ENCODE results near the gene CCDC85B.

The CCDC85B gene

GRCh38 chr11:65869643-65870306, 20.7 kb upstream of the CCDC85B start:
- no peak for DNase-seq (ENCODE audit: low read depth in 2 of 2)

GRCh38 chr11:65870307-65870658, 20.2 kb upstream of the CCDC85B start:
- no peak for DNase-seq (ENCODE audit: low read depth in 2 of 2)

- DNase-seq (ENCODE audit: low read depth in 2 of 2): no peak
These were observed 19.5 kb upstream of the CCDC85B start for GRCh38 chr11:65870706-65871681.

- no peak for DNase-seq (ENCODE audit: low read depth in 2 of 2)
These were observed 18.5 kb upstream of the CCDC85B start for GRCh38 chr11:65871811-65872548.

DNA sequence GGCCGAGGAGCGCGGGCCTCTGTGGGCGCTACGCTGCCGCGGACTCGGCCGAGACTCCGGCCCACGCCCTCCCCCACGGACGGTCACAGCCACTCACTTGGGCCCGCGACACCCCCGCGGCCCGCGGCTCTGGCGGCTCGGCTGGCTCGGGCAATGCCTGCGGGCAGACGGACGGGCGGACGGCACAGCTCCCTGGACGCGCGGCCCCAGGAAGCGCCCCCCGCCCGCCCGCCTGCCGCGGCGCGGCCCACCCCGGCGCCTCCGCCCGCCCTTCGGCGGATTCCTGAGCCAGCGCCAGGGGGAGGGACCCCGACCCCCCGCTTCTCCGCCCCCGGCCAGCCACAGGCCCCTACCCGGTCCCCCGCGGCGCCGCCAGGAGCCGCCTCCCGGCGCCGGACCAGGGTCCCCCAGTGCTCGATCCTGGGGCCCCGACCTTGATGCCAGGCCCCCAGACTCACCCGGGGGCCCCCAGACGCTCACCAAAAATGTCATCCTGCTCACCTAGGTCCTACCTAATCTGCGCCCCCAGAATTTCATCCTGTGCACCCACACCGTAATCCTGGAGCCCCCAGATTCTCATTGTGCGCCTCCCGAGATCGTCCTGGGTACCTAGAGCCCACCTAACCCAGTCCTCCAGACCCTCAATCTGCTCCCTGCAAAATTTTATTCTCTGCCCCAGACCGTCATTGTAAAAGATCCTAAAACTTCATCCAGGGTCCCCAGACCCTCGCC, 17.7 kb upstream of the CCDC85B start, which contains the start of gene EFEMP2:
Gene EFEMP2 (minus strand): TSS at position 215 of the 732 bp plus-strand sequence. CDS start 446 bp downstream, outside the sequence.
- DNase-seq (ENCODE audit: low read depth in 2 of 2): no peak

DNA sequence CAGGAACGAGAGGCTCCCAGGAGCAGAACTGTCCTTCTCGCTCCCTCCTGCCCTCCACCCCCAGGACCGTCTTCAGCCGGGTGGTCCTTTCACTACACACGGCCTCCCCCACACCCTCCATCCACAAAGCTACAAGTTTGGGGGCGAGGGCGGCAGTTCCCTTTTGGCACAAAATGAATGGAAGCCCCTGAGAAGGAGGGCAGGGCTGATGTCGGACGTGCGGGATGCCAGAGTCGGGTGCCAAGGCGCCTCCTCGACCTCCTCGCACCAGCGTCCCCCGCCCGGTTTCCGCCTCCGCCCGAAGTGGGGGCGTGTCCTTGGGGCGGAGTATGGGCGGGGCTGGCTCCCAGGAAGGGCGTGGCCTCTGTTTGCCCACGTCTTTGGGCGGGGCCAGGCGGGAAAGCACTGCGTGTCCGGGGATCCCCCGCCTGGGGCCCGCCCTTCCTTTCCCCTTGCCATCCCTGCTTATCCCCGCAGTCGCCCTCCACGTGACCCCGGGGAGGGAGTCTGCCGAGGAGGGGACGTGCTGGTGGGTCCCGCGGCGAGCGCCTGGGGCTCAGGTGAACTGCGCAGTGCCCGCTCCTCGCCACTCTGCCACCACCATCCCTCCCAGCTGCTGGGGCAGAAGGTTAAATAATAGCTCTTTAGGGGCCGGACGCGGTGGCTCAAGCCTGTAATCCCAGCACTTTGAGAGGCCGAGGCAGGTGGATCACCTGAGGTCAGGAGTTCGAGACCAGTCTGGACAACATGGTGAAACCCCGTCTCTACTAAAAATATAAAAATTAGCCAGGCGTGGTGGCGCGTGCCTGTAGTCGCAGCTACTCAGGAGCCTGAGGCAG, 16.9 kb upstream of the CCDC85B start:
- DNase-seq (ENCODE audit: low read depth in 2 of 2): peak; percentile 87 to 93

- no peak for DNase-seq (ENCODE audit: low read depth in 2 of 2)
These were observed 10.9 kb upstream of the CCDC85B start, which contains the start of gene CTSW for GRCh38 chr11:65879617-65880016. CTSW (plus strand) TSS chr11:65879837; CDS start chr11:65879855, 18 bp downstream.

DNA sequence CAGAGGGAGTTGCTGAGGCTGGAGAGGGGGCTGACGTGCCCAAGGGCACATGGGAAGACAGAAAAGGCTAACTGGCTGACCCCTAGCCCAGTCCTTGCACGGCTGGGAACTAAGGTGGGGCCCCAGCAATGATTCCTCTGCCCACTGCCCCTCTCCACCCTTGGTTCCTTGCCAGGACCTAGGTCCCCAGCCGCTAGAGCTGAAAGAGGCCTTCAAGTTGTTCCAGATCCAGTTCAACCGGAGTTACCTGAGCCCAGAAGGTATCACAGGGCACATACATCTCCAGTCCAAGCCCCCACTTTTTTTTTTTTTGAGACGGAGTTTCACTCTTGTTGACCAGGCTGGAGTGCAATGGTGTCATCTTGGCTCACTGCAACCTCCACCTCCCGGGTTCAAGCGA, 10.4 kb upstream of the CCDC85B start:
- no peak for DNase-seq (ENCODE audit: low read depth in 2 of 2)

DNA sequence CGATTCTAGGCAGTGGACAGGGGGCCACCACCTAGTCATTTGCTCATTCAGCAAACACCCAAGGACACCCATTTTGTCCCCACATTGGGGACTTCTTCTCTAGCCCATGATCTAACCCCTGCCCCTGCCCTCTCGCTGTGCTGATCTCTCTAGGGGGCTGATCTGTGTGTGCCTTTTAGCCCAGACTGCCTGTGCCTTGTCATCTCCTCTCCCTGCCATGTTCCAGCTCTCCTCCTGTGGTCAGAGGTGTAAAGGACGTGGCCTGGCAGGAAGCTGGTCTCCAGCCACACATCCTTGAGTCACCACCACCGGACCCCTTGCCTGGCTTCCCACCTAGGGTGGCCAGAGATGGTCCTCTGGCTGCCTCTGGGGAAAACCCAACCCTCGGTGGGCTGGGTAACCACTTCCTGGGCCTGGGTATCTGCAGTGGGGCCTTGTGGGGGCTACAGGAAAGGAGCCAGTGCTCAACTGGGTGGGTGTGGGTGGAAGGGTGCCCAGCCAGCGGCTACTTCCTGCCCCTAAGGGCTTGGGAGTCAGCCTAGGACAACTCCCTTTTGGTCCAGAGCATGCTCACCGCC, 9.5 kb upstream of the CCDC85B start:
- DNase-seq (ENCODE audit: low read depth in 2 of 2): no peak

GRCh38 chr11:65882120-65883057, 8.1 kb upstream of the CCDC85B start:
- DNase-seq (ENCODE audit: low read depth in 2 of 2): no peak

- no peak for DNase-seq (ENCODE audit: low read depth in 2 of 2)
These were observed 7.3 kb upstream of the CCDC85B start for GRCh38 chr11:65883058-65883761.

GRCh38 chr11:65883786-65884715, 6.4 kb upstream of the CCDC85B start:
- DNase-seq (ENCODE audit: low read depth in 2 of 2): no peak

- peak in 1 of 2 donors; percentile 66 for DNase-seq (ENCODE audit: low read depth in 2 of 2)
These were observed 5.8 kb upstream of the CCDC85B start for GRCh38 chr11:65884716-65885092.

DNA sequence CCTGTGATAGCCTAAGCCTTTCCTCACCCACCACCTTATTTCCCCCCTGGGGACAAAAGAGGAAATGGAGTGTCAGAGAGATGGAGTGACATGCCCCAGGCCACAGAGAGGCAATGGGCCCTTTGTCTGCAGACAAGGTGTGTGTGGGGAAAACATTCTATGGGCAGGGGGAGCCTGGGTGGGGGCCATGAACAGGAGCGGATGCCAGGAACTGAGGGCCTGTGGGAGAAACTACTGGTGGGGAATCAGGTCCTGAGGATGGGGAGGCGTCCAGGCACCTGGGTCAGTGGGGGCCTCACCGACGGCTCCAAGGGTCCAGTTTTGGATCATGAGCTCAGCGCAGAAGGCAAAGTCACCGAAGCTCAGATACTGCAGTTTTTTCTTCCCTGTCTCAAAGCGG, 5.2 kb upstream of the CCDC85B start:
- no peak for DNase-seq (ENCODE audit: low read depth in 2 of 2)

DNA sequence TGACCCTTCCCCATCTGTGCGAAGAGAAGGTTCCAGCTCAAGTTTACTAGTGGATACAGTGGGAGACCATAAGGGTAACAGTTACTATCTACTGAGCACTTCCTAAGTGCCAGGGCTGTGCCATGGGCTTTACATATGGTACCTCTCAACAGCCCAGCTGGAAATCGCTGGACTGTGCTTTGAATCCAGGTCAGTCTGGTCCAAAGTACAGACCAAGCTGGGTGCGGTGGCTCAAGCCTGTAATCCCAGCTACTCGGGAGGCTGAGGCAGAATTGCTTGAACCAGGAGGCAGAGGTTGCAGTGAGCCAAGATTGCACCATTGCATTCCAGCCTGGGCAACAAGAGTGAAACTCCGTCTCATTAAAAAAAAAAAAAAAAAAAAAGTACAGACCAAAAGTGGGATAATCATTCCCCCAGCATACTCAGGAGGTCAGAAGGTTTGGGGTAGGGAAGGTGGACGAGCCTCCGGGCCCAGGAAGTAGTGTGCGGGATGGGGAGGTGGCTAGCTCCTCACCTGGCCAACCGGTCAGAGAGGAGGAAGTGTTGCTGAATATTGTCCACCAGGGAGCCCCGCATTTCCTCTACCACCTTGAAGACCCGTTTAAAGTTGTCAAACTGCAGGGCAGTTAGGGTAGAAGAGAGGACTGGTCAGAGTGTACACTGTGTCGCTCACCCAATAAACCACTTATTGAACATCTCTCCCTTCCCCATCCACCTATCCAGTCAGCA, 4.5 kb upstream of the CCDC85B start:
- no peak for DNase-seq (ENCODE audit: low read depth in 2 of 2)
